ENCODE results near the gene TRAPPC5. TPM values are rescaled to one million over a fixed set of nuclear protein-coding genes. Genes with fewer than 3 reads are reported as not detected.

Gene TRAPPC5
- total and polyA plus RNA-seq, 10 donors = 47.2 to 159 (median 86.0) TPM

Other genes with a start within 250 kb of the TRAPPC5 start
- 1 to 10 TPM; 2.3 to 9.6 (median 5.2) TPM for gene PEX11G, start 191.8 kb upstream of the TRAPPC5 start, total RNA-seq
- gene PEX11G, start 191.8 kb upstream of the TRAPPC5 start, polyA plus RNA-seq = 1 to 10 TPM; 3.4 to 7.8 (median 4.0) TPM
- gene ZNF358, start 164.7 kb upstream of the TRAPPC5 start, total RNA-seq = 10 to 100 TPM; 22.8 to 50.5 (median 43.6) TPM
- gene ZNF358, start 164.7 kb upstream of the TRAPPC5 start, polyA plus RNA-seq = 10 to 100 TPM; 23.8 to 44.6 (median 30.6) TPM
- 100 to 1,000 TPM in 6 of 7 donors, 10 to 100 TPM in 1; 76.9 to 166 (median 131) TPM for gene MCOLN1, start 158.2 kb upstream of the TRAPPC5 start, total RNA-seq
- gene MCOLN1, start 158.2 kb upstream of the TRAPPC5 start, polyA plus RNA-seq = 100 to 1,000 TPM in 1 of 3 donors, 10 to 100 TPM in 2; 25.1 to 106 (median 68.5) TPM
- 100 to 1,000 TPM; 125 to 225 (median 151) TPM for gene PNPLA6, start 145.1 kb upstream of the TRAPPC5 start, total RNA-seq
- gene PNPLA6, start 145.1 kb upstream of the TRAPPC5 start, polyA plus RNA-seq = 100 to 1,000 TPM in 2 of 3 donors, 10 to 100 TPM in 1; 51.0 to 142 (median 130) TPM
- gene CAMSAP3, start 85.0 kb upstream of the TRAPPC5 start, total RNA-seq = 1 to 10 TPM in 3 of 7 donors, under 1 TPM in 4; 0.28 to 1.5 (median 0.85) TPM
- gene CAMSAP3, start 85.0 kb upstream of the TRAPPC5 start, polyA plus RNA-seq = under 1 TPM; 0.52 to 0.77 (median 0.76) TPM
- 10 to 100 TPM; 37.2 to 52.2 (median 41.4) TPM for gene XAB2, start 51.3 kb upstream of the TRAPPC5 start, total RNA-seq
- 10 to 100 TPM; 31.8 to 49.0 (median 48.3) TPM for gene XAB2, start 51.3 kb upstream of the TRAPPC5 start, polyA plus RNA-seq
- gene PET100, start 51.0 kb upstream of the TRAPPC5 start, total RNA-seq = 10 to 100 TPM in 6 of 7 donors, 1 to 10 TPM in 1; 8.7 to 94.5 (median 77.3) TPM
- gene PET100, start 51.0 kb upstream of the TRAPPC5 start, polyA plus RNA-seq = 100 to 1,000 TPM; 111 to 130 (median 125) TPM
- 1 to 10 TPM in 6 of 7 donors, not detected in 1; 1.5 to 2.7 (median 2.0) TPM for gene PCP2, start 47.1 kb upstream of the TRAPPC5 start, total RNA-seq
- 1 to 10 TPM; 2.5 to 5.9 (median 3.5) TPM for gene PCP2, start 47.1 kb upstream of the TRAPPC5 start, polyA plus RNA-seq
- gene STXBP2, start 43.7 kb upstream of the TRAPPC5 start, total RNA-seq = 100 to 1,000 TPM; 144 to 455 (median 185) TPM
- gene STXBP2, start 43.7 kb upstream of the TRAPPC5 start, polyA plus RNA-seq = 100 to 1,000 TPM in 1 of 3 donors, 10 to 100 TPM in 2; 58.8 to 198 (median 94.4) TPM
- 10 to 100 TPM in 4 of 7 donors, 1 to 10 TPM in 3; 5.4 to 44.0 (median 12.4) TPM for gene RETN, start 11.8 kb upstream of the TRAPPC5 start, total RNA-seq
- gene RETN, start 11.8 kb upstream of the TRAPPC5 start, polyA plus RNA-seq = 10 to 100 TPM; 26.0 to 60.6 (median 51.1) TPM
- gene MCEMP1, start 3.7 kb upstream of the TRAPPC5 start, total RNA-seq = 10 to 100 TPM; 12.9 to 95.6 (median 28.7) TPM
- gene MCEMP1, start 3.7 kb upstream of the TRAPPC5 start, polyA plus RNA-seq = 10 to 100 TPM in 2 of 3 donors, 1 to 10 TPM in 1; 3.9 to 23.7 (median 11.7) TPM
- gene FCER2, start 21.3 kb downstream of the TRAPPC5 start, total RNA-seq = 100 to 1,000 TPM in 1 of 7 donors, 10 to 100 TPM in 6; 26.4 to 121 (median 47.0) TPM
- 100 to 1,000 TPM in 2 of 3 donors, 10 to 100 TPM in 1; 48.0 to 108 (median 105) TPM for gene FCER2, start 21.3 kb downstream of the TRAPPC5 start, polyA plus RNA-seq
- gene CLEC4G, start 51.3 kb downstream of the TRAPPC5 start, total RNA-seq = 1 to 10 TPM in 3 of 7 donors, under 1 TPM in 3, not detected in 1; 0.34 to 4.0 (median 0.88) TPM
- gene CLEC4G, start 51.3 kb downstream of the TRAPPC5 start, polyA plus RNA-seq = 1 to 10 TPM in 2 of 3 donors, under 1 TPM in 1; 0.50 to 1.3 (median 1.0) TPM
- 10 to 100 TPM in 2 of 7 donors, 1 to 10 TPM in 5; 1.1 to 22.2 (median 2.2) TPM for gene CD209, start 66.7 kb downstream of the TRAPPC5 start, total RNA-seq
- under 1 TPM; 0.42 to 0.56 (median 0.46) TPM for gene CD209, start 66.7 kb downstream of the TRAPPC5 start, polyA plus RNA-seq
- gene CLEC4M, start 82.4 kb downstream of the TRAPPC5 start, total RNA-seq = 1 to 10 TPM in 1 of 7 donors, under 1 TPM in 1, not detected in 5; 0.89 to 3.3 TPM
- under 1 TPM in 2 of 3 donors, not detected in 1; 0.12 to 0.26 TPM for gene CLEC4M, start 82.4 kb downstream of the TRAPPC5 start, polyA plus RNA-seq
- gene EVI5L, start 149.4 kb downstream of the TRAPPC5 start, total RNA-seq = 10 to 100 TPM in 5 of 7 donors, 1 to 10 TPM in 2; 8.6 to 22.8 (median 13.8) TPM
- 1 to 10 TPM; 3.7 to 9.3 (median 3.7) TPM for gene EVI5L, start 149.4 kb downstream of the TRAPPC5 start, polyA plus RNA-seq
- gene PRR36, start 193.6 kb downstream of the TRAPPC5 start, total RNA-seq = under 1 TPM in 4 of 7 donors, not detected in 3; 0.09 to 0.43 (median 0.21) TPM
- gene PRR36, start 193.6 kb downstream of the TRAPPC5 start, polyA plus RNA-seq = under 1 TPM; 0.02 to 0.06 (median 0.06) TPM
- gene LRRC8E, start 207.7 kb downstream of the TRAPPC5 start, total RNA-seq = under 1 TPM in 1 of 7 donors, not detected in 6; 0.37 TPM
- gene LRRC8E, start 207.7 kb downstream of the TRAPPC5 start, polyA plus RNA-seq = under 1 TPM in 1 of 3 donors, not detected in 2; 0.08 TPM
- 10 to 100 TPM; 19.5 to 41.3 (median 32.9) TPM for gene MAP2K7, start 223.0 kb downstream of the TRAPPC5 start, total RNA-seq
- 10 to 100 TPM; 12.4 to 44.3 (median 18.9) TPM for gene MAP2K7, start 223.0 kb downstream of the TRAPPC5 start, polyA plus RNA-seq
- not detected for gene TGFBR3L, start 234.0 kb downstream of the TRAPPC5 start, total RNA-seq
- under 1 TPM in 1 of 3 donors, not detected in 2; 0.11 TPM for gene TGFBR3L, start 234.0 kb downstream of the TRAPPC5 start, polyA plus RNA-seq
- 10 to 100 TPM; 13.8 to 23.9 (median 17.7) TPM for gene SNAPC2, start 239.5 kb downstream of the TRAPPC5 start, total RNA-seq
- gene SNAPC2, start 239.5 kb downstream of the TRAPPC5 start, polyA plus RNA-seq = 10 to 100 TPM; 13.1 to 23.0 (median 19.3) TPM
- gene CTXN1, start 245.3 kb downstream of the TRAPPC5 start, total RNA-seq = 1 to 10 TPM; 1.2 to 4.4 (median 2.1) TPM
- under 1 TPM; 0.11 to 0.96 (median 0.64) TPM for gene CTXN1, start 245.3 kb downstream of the TRAPPC5 start, polyA plus RNA-seq

All from spleen (tissue), 10 donors.